Measurements from ENCODE around the gene RNU6-1. TPM values are rescaled to one million over a fixed set of nuclear protein-coding genes. Genes with fewer than 3 reads are reported as not detected.

The RNU6-1 gene
- total RNA-seq, 1 experiment from 2014 or later: not detected

DNA sequence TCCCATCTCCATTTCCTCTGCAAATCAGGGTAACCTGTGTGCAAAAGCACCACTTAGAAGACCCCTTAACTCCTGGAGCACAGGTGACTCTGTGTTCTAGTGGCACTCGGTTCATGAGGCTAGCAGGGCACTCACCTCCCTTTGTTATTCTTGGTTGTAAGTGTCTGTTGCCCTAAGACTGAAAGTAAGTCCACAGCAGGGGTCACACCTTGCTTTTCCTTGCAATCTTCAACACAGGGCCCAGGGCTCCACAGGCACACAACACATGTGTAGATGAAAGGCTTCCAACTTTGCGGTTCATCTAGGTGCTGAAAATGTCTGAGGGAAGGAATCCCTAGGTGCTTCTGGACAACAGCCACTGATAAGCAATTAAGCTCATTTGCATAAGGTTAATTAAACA lies 2.9 kb downstream of the RNU6-1 start:
- POLR2A ChIA-PET: no interaction called here
- Histone ChIP-seq H3K9me3 (ENCODE audit: control insufficient read depth in 1 of 2, insufficient read depth in 1 of 2, low read depth in 1 of 2, low read length in 2 of 2) (no peaks in the 10 kb centered on the region), H3K27ac (ENCODE audit: low read depth, low read length) (no peak overlapping the region), H3K79me2 (ENCODE audit: insufficient read depth, low read length) (no peaks in the 10 kb centered on the region), H3K4me3 (replicated peaks in 1 of 2; ENCODE audit: low read depth in 1 of 2, low read length in 2 of 2) (no peak overlapping the region), H4K20me1 (ENCODE audit: insufficient read depth) (no peaks in the 10 kb centered on the region), H2AFZ (ENCODE audit: low read depth, low read length, poor library complexity, severe bottlenecking) (no peak overlapping the region), H3K36me3 (ENCODE audit: control insufficient read depth in 1 of 2, insufficient read depth in 2 of 2, low read length in 2 of 2) (no peaks in the 10 kb centered on the region), H3K9ac (ENCODE audit: low read length) (no peak overlapping the region), H3K4me2 (ENCODE audit: low read length) (no peak overlapping the region), H3K9me2 (ENCODE audit: insufficient read depth) (no peaks in the 10 kb centered on the region), H3K27me3 (ENCODE audit: insufficient read depth, low read length) (no peaks in the 10 kb centered on the region), H3K4me1 (ENCODE audit: control insufficient read depth in 1 of 2, insufficient read depth in 2 of 2, low read length in 2 of 2) (peaks cover 3 to 21% of the 10 kb centered on the region in 2 experiments; a peak in 3 of 4 replicates)
- CTCF ChIA-PET: interaction anchor here (1.3 kb wide), 1 partner anchor 380 kb away, joined by 6 read pairs; no protein-coding TSS in a partner anchor
- BruUV-seq (replicated peaks): no TSS peak
- RAD21 ChIA-PET (ENCODE audit: low non-redundant PET in 1 of 2, low total read pairs in 2 of 2, uncharacterized antibody in 2 of 2, unreplicated experiment in 2 of 2): no interaction called here
- TF ChIP-seq POLR2A (IDR thresholded peaks at IDR 0.05; ENCODE audit: borderline replicate concordance, extremely low read depth, insufficient read depth, insufficient read length) (no peak), EZH2 (IDR thresholded peaks at IDR 0.05) (no peak), ZFX (IDR thresholded peaks at IDR 0.05) (no peak), SP1 (IDR thresholded peaks at IDR 0.05; ENCODE audit: low read depth) (no peak), JUND (IDR thresholded peaks at IDR 0.05) (no peak), RAD21 (IDR thresholded peaks at IDR 0.05; ENCODE audit: low read depth) (no peak), EZH2phosphoT487 (IDR thresholded peaks at IDR 0.05; ENCODE audit: borderline replicate concordance) (no peak), TCF7L2 (IDR thresholded peaks at IDR 0.05; ENCODE audit: borderline replicate concordance, extremely low read depth, insufficient read depth, insufficient read length) (no peak), ELF1 (IDR thresholded peaks at IDR 0.05; ENCODE audit: borderline replicate concordance, low read depth) (no peak), YY1 (IDR thresholded peaks at IDR 0.05; ENCODE audit: extremely low read depth, insufficient replicate concordance, low read depth, low read length) (no peak), EGR1 (IDR thresholded peaks at IDR 0.05; ENCODE audit: low read depth) (no peak), CBX3 (IDR thresholded peaks at IDR 0.05; ENCODE audit: low read depth) (no peak), POLR2AphosphoS5 (IDR thresholded peaks at IDR 0.05; ENCODE audit: low read depth, low read length) (no peak)
- TF ChIP-seq, protein P1, sequence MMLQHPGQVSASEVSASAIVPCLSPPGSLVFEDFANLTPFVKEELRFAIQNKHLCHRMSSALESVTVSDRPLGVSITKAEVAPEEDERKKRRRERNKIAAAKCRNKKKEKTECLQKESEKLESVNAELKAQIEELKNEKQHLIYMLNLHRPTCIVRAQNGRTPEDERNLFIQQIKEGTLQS (IDR thresholded peaks at IDR 0.05): no peak
- TF ChIP-seq, protein P2, sequence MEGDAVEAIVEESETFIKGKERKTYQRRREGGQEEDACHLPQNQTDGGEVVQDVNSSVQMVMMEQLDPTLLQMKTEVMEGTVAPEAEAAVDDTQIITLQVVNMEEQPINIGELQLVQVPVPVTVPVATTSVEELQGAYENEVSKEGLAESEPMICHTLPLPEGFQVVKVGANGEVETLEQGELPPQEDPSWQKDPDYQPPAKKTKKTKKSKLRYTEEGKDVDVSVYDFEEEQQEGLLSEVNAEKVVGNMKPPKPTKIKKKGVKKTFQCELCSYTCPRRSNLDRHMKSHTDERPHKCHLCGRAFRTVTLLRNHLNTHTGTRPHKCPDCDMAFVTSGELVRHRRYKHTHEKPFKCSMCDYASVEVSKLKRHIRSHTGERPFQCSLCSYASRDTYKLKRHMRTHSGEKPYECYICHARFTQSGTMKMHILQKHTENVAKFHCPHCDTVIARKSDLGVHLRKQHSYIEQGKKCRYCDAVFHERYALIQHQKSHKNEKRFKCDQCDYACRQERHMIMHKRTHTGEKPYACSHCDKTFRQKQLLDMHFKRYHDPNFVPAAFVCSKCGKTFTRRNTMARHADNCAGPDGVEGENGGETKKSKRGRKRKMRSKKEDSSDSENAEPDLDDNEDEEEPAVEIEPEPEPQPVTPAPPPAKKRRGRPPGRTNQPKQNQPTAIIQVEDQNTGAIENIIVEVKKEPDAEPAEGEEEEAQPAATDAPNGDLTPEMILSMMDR (IDR thresholded peaks at IDR 0.05 in 2 of 3, conservative IDR thresholded peaks at IDR 0.05 in 1 of 3; ENCODE audit: borderline replicate concordance in 1 of 3, insufficient read depth in 1 of 3, low read depth in 2 of 3, low read length in 2 of 3): no peak
- TF ChIP-seq, protein P3, sequence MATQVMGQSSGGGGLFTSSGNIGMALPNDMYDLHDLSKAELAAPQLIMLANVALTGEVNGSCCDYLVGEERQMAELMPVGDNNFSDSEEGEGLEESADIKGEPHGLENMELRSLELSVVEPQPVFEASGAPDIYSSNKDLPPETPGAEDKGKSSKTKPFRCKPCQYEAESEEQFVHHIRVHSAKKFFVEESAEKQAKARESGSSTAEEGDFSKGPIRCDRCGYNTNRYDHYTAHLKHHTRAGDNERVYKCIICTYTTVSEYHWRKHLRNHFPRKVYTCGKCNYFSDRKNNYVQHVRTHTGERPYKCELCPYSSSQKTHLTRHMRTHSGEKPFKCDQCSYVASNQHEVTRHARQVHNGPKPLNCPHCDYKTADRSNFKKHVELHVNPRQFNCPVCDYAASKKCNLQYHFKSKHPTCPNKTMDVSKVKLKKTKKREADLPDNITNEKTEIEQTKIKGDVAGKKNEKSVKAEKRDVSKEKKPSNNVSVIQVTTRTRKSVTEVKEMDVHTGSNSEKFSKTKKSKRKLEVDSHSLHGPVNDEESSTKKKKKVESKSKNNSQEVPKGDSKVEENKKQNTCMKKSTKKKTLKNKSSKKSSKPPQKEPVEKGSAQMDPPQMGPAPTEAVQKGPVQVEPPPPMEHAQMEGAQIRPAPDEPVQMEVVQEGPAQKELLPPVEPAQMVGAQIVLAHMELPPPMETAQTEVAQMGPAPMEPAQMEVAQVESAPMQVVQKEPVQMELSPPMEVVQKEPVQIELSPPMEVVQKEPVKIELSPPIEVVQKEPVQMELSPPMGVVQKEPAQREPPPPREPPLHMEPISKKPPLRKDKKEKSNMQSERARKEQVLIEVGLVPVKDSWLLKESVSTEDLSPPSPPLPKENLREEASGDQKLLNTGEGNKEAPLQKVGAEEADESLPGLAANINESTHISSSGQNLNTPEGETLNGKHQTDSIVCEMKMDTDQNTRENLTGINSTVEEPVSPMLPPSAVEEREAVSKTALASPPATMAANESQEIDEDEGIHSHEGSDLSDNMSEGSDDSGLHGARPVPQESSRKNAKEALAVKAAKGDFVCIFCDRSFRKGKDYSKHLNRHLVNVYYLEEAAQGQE (IDR thresholded peaks at IDR 0.05; ENCODE audit: low read depth): no peak
- TF ChIP-seq, protein P4, sequence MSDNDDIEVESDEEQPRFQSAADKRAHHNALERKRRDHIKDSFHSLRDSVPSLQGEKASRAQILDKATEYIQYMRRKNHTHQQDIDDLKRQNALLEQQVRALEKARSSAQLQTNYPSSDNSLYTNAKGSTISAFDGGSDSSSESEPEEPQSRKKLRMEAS (IDR thresholded peaks at IDR 0.05): no peak
- TF ChIP-seq, protein P5, sequence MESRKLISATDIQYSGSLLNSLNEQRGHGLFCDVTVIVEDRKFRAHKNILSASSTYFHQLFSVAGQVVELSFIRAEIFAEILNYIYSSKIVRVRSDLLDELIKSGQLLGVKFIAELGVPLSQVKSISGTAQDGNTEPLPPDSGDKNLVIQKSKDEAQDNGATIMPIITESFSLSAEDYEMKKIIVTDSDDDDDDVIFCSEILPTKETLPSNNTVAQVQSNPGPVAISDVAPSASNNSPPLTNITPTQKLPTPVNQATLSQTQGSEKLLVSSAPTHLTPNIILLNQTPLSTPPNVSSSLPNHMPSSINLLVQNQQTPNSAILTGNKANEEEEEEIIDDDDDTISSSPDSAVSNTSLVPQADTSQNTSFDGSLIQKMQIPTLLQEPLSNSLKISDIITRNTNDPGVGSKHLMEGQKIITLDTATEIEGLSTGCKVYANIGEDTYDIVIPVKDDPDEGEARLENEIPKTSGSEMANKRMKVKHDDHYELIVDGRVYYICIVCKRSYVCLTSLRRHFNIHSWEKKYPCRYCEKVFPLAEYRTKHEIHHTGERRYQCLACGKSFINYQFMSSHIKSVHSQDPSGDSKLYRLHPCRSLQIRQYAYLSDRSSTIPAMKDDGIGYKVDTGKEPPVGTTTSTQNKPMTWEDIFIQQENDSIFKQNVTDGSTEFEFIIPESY (IDR thresholded peaks at IDR 0.05; ENCODE audit: extremely low read depth, insufficient replicate concordance, low read length): no peak
- intact Hi-C loops (cut with micrococcal nuclease): loop anchor here (1.0 to 10.0 kb wide), 4 partner anchors 312 to 592 kb away; partner anchors contain the start of gene C15orf61
- no peak for ATAC-seq
- no peak for DNase-seq (ENCODE audit: low read depth, low spot score)

Measured in HCT116 (cell line).